ENCODE data around the gene ZNF622.

The ZNF622 gene

GRCh38 chr5:16471387-16471786 is 5.8 kb upstream of the ZNF622 start:
- Histone ChIP-seq H3K4ac (ENCODE audit: low read depth, low read length) (no peak overlapping the region), H2BK5ac (ENCODE audit: low read depth, low read length, poor library complexity) (no peak overlapping the region), H3K4me2 (ENCODE audit: low read length) (no peak overlapping the region), H3K4me1 (ENCODE audit: control insufficient read depth in 1 of 2, insufficient read depth in 2 of 2, low read length in 2 of 2) (peaks cover 6% of the 10 kb centered on the region in 2 experiments), H4K12ac (ENCODE audit: low read depth, low read length) (no peak overlapping the region), H4K91ac (ENCODE audit: low read depth, low read length) (no peak overlapping the region), H3K14ac (ENCODE audit: low read length) (no peak overlapping the region), H2AK5ac (ENCODE audit: low read length) (no peak overlapping the region), H3K36me3 (ENCODE audit: control insufficient read depth in 1 of 2, insufficient read depth in 2 of 2, low read length in 2 of 2) (peaks cover 0 to 5% of the 10 kb centered on the region in 2 experiments), H2AFZ (ENCODE audit: insufficient read depth, low read length, poor library complexity) (no peak overlapping the region), H3K9ac (ENCODE audit: low read length) (no peak overlapping the region), H3K27me3 (ENCODE audit: insufficient read depth, low read length) (no peaks in the 10 kb centered on the region), H3K79me1 (ENCODE audit: low read length) (no peaks in the 10 kb centered on the region), H4K8ac (ENCODE audit: low read depth, low read length) (no peak overlapping the region), H3K9me3 (ENCODE audit: insufficient read depth, low read depth, low read length) (no peaks in the 10 kb centered on the region), H3K18ac (ENCODE audit: low read length) (no peak overlapping the region), H3K27ac (ENCODE audit: low read depth, low read length) (no peak overlapping the region), H2BK120ac (ENCODE audit: insufficient read depth, low read length, poor library complexity) (no peak overlapping the region), H3K4me3 (ENCODE audit: low read depth, low read length) (no peak overlapping the region), H3K79me2 (ENCODE audit: control insufficient read depth, insufficient read depth, low read length, poor library complexity) (no peaks in the 10 kb centered on the region), H2BK12ac (ENCODE audit: low read length) (no peak overlapping the region), H3K23ac (ENCODE audit: low read length) (no peak overlapping the region)
- no peak for DNase-seq
- no CpG with 5 or more reads among the region's 3 CpGs for WGBS (ENCODE audit: extremely low coverage, insufficient coverage, insufficient read length)

- H3K79me1 ChIP-seq (ENCODE audit: low read length), result peaks cover 7% of the 10 kb centered on the region
- H2BK5ac ChIP-seq (ENCODE audit: low read depth, low read length, poor library complexity), result no peak overlapping the region
- no peak overlapping the region for H4K91ac ChIP-seq (ENCODE audit: low read depth, low read length)
- no peak overlapping the region for H3K4me3 ChIP-seq (ENCODE audit: low read depth, low read length)
- no peak overlapping the region for H3K27ac ChIP-seq (ENCODE audit: low read depth, low read length)
- H3K4me1 ChIP-seq (ENCODE audit: control insufficient read depth in 1 of 2, insufficient read depth in 2 of 2, low read length in 2 of 2), result peaks cover 6 to 17% of the 10 kb centered on the region in 2 experiments
- H3K36me3 ChIP-seq (ENCODE audit: control insufficient read depth in 1 of 2, insufficient read depth in 2 of 2, low read length in 2 of 2), result peaks cover under 1 to 7% of the 10 kb centered on the region in 2 experiments
- H3K18ac ChIP-seq (ENCODE audit: low read length), result no peak overlapping the region
- no CpG with 5 or more reads among the region's 3 CpGs for WGBS (ENCODE audit: extremely low coverage, insufficient coverage, insufficient read length)
- H3K9me3 ChIP-seq (ENCODE audit: insufficient read depth, low read depth, low read length), result no peaks in the 10 kb centered on the region
- no peak overlapping the region for H3K4ac ChIP-seq (ENCODE audit: low read depth, low read length)
- DNase-seq, result peak in 1 of 2 donors; percentile 22
- no peak overlapping the region for H2AK5ac ChIP-seq (ENCODE audit: low read length)
- no peaks in the 10 kb centered on the region for H3K27me3 ChIP-seq (ENCODE audit: insufficient read depth, low read length)
- no peak overlapping the region for H4K12ac ChIP-seq (ENCODE audit: low read depth, low read length)
- H3K4me2 ChIP-seq (ENCODE audit: low read length), result no peak overlapping the region
- H2AFZ ChIP-seq (ENCODE audit: insufficient read depth, low read length, poor library complexity), result no peak overlapping the region
- no peak overlapping the region for H3K9ac ChIP-seq (ENCODE audit: low read length)
- no peak overlapping the region for H4K8ac ChIP-seq (ENCODE audit: low read depth, low read length)
- no peak overlapping the region for H3K23ac ChIP-seq (ENCODE audit: low read length)
- H2BK12ac ChIP-seq (ENCODE audit: low read length), result no peak overlapping the region
- no peak overlapping the region for H2BK120ac ChIP-seq (ENCODE audit: insufficient read depth, low read length, poor library complexity)
- peaks cover 7% of the 10 kb centered on the region for H3K79me2 ChIP-seq (ENCODE audit: control insufficient read depth, insufficient read depth, low read length, poor library complexity)
- no peak overlapping the region for H3K14ac ChIP-seq (ENCODE audit: low read length)
These were observed 2.0 kb upstream of the ZNF622 start for GRCh38 chr5:16467363-16468219.

- no peak overlapping the region for H2BK5ac ChIP-seq (ENCODE audit: low read depth, low read length, poor library complexity)
- H3K79me1 ChIP-seq (ENCODE audit: low read length), result peaks cover 7% of the 10 kb centered on the region
- H4K12ac ChIP-seq (ENCODE audit: low read depth, low read length), result peak overlapping the region; percentile 56
- H3K4me2 ChIP-seq (ENCODE audit: low read length), result peak overlapping the region; percentile 63
- peak overlapping the region; percentile 99 for H3K4ac ChIP-seq (ENCODE audit: low read depth, low read length)
- no peak overlapping the region for H3K23ac ChIP-seq (ENCODE audit: low read length)
- H2BK12ac ChIP-seq (ENCODE audit: low read length), result no peak overlapping the region
- H3K4me1 ChIP-seq (ENCODE audit: control insufficient read depth in 1 of 2, insufficient read depth in 2 of 2, low read length in 2 of 2), result peaks cover 6 to 19% of the 10 kb centered on the region in 2 experiments
- H3K27me3 ChIP-seq (ENCODE audit: insufficient read depth, low read length), result no peaks in the 10 kb centered on the region
- no peak overlapping the region for H3K27ac ChIP-seq (ENCODE audit: low read depth, low read length)
- peaks cover 4 to 20% of the 10 kb centered on the region in 2 experiments for H3K36me3 ChIP-seq (ENCODE audit: control insufficient read depth in 1 of 2, insufficient read depth in 2 of 2, low read length in 2 of 2)
- H4K91ac ChIP-seq (ENCODE audit: low read depth, low read length), result peak overlapping the region; percentile 69
- peak overlapping the region; percentile 70 for H3K18ac ChIP-seq (ENCODE audit: low read length)
- peak overlapping the region; percentile 97 for H3K4me3 ChIP-seq (ENCODE audit: low read depth, low read length)
- H3K14ac ChIP-seq (ENCODE audit: low read length), result peak overlapping the region; percentile 65
- WGBS (ENCODE audit: extremely low coverage, insufficient coverage, insufficient read length), result no CpG with 5 or more reads among the region's 40 CpGs
- peak overlapping the region; percentile 65 for H2AK5ac ChIP-seq (ENCODE audit: low read length)
- H2BK120ac ChIP-seq (ENCODE audit: insufficient read depth, low read length, poor library complexity), result no peak overlapping the region
- peak in 1 of 2 donors; percentile 5 for DNase-seq
- H4K8ac ChIP-seq (ENCODE audit: low read depth, low read length), result peak overlapping the region; percentile 94
- H3K9ac ChIP-seq (ENCODE audit: low read length), result peak overlapping the region; percentile 90
- no peaks in the 10 kb centered on the region for H3K9me3 ChIP-seq (ENCODE audit: insufficient read depth, low read depth, low read length)
- peak overlapping the region; percentile 81 for H2AFZ ChIP-seq (ENCODE audit: insufficient read depth, low read length, poor library complexity)
- peaks cover 7% of the 10 kb centered on the region for H3K79me2 ChIP-seq (ENCODE audit: control insufficient read depth, insufficient read depth, low read length, poor library complexity)
These were observed 696 bp downstream of the ZNF622 start for GRCh38 chr5:16464664-16465543.

- H3K14ac ChIP-seq (ENCODE audit: low read length), result no peak overlapping the region
- DNase-seq, result no peak
- H4K91ac ChIP-seq (ENCODE audit: low read depth, low read length), result no peak overlapping the region
- no peak overlapping the region for H3K27ac ChIP-seq (ENCODE audit: low read depth, low read length)
- no peak overlapping the region for H2AK5ac ChIP-seq (ENCODE audit: low read length)
- no CpG with 5 or more reads among the region's 1 CpG for WGBS (ENCODE audit: extremely low coverage, insufficient coverage, insufficient read length)
- peaks cover 7% of the 10 kb centered on the region for H3K79me2 ChIP-seq (ENCODE audit: control insufficient read depth, insufficient read depth, low read length, poor library complexity)
- H4K8ac ChIP-seq (ENCODE audit: low read depth, low read length), result no peak overlapping the region
- H3K4me1 ChIP-seq (ENCODE audit: control insufficient read depth in 1 of 2, insufficient read depth in 2 of 2, low read length in 2 of 2), result peaks cover 6 to 19% of the 10 kb centered on the region in 2 experiments
- H3K18ac ChIP-seq (ENCODE audit: low read length), result no peak overlapping the region
- H2BK120ac ChIP-seq (ENCODE audit: insufficient read depth, low read length, poor library complexity), result no peak overlapping the region
- peaks cover 7% of the 10 kb centered on the region for H3K79me1 ChIP-seq (ENCODE audit: low read length)
- H3K27me3 ChIP-seq (ENCODE audit: insufficient read depth, low read length), result no peaks in the 10 kb centered on the region
- no peak overlapping the region for H3K4me3 ChIP-seq (ENCODE audit: low read depth, low read length)
- H3K9ac ChIP-seq (ENCODE audit: low read length), result peak overlapping the region; percentile 60
- no peak overlapping the region for H2BK12ac ChIP-seq (ENCODE audit: low read length)
- H3K4me2 ChIP-seq (ENCODE audit: low read length), result peak overlapping the region; percentile 63
- H3K9me3 ChIP-seq (ENCODE audit: insufficient read depth, low read depth, low read length), result no peaks in the 10 kb centered on the region
- no peak overlapping the region for H4K12ac ChIP-seq (ENCODE audit: low read depth, low read length)
- H3K36me3 ChIP-seq (ENCODE audit: control insufficient read depth in 1 of 2, insufficient read depth in 2 of 2, low read length in 2 of 2), result peaks cover 4 to 17% of the 10 kb centered on the region in 2 experiments
- no peak overlapping the region for H2AFZ ChIP-seq (ENCODE audit: insufficient read depth, low read length, poor library complexity)
- no peak overlapping the region for H3K23ac ChIP-seq (ENCODE audit: low read length)
- no peak overlapping the region for H2BK5ac ChIP-seq (ENCODE audit: low read depth, low read length, poor library complexity)
- peak overlapping the region; percentile 71 for H3K4ac ChIP-seq (ENCODE audit: low read depth, low read length)
These were observed 1.4 kb downstream of the ZNF622 start for GRCh38 chr5:16464231-16464630.
